ENCODE measurements around the gene TBC1D3B.

DNA sequence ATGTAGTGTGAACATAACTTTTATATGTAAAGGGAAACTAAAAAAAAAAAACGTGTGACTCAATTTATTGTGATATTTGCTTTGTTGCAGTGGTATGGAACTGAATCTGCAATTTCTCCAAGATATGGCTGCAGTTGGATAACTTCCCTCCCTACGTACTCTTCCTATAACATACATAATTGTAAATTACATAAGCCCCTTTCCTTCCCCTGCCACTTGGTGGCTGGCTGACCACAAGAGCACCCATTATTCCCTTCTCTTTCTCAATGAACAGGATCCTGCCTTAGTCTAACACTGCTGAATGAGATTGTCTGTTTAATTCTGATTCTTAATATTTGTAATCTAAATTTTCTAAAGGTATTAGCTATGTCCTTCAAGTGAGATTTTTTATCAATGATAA is 45.0 kb downstream of the TBC1D3B start:
- TF ChIP-seq ZNF274 (IDR thresholded peaks at IDR 0.05; ENCODE audit: low read depth, low read length) (no peak), YY1 (IDR thresholded peaks at IDR 0.05; ENCODE audit: insufficient read depth, insufficient read length) (no peak), SUZ12 (IDR thresholded peaks at IDR 0.05; ENCODE audit: extremely low read depth, insufficient read depth, insufficient read length) (no peak)
